GM21619 (cell line): ENCODE data around the gene FBH1.

Experiments used
- ATAC-seq: cut with Tn5 transposase; IDR thresholded peaks from one replicate; pipeline ENCODE4 v1.9.1; 2021; ENCODE audit not compliant: unreplicated experiment

FBH1 gene

GRCh38 chr10:5975641-5976473, 85.8 kb downstream of the FBH1 start:
- peak; percentile 48 for ATAC-seq

GRCh38 chr10:5976512-5977470, 86.7 kb downstream of the FBH1 start:
- peak; percentile 19 for ATAC-seq

GRCh38 chr10:5977471-5978229, 87.6 kb downstream of the FBH1 start, which contains the start of gene IL15RA:
Gene IL15RA (minus strand): TSS chr10:5977543. CDS start chr10:5977492, 51 bp downstream.
- peak; percentile 60 for ATAC-seq

- ATAC-seq, result no peak
These were observed 88.1 kb downstream of the FBH1 start for GRCh38 chr10:5978230-5978489.

- no peak for ATAC-seq
These were observed 91.5 kb downstream of the FBH1 start for GRCh38 chr10:5981529-5981928.

GRCh38 chr10:5983774-5984173, 93.7 kb downstream of the FBH1 start:
- ATAC-seq, result no peak

- no peak for ATAC-seq
These were observed 95.0 kb downstream of the FBH1 start for GRCh38 chr10:5985029-5985428.
